B cell (primary cell): Measurements from ENCODE around the gene C12orf75.

ENCODE experiments used
- EZH2 ChIP-seq: IDR thresholded peaks from 2 replicates; pipeline ENCODE4 v1.6.1; 2012; ENCODE audit warnings: borderline replicate concordance, low read depth, mild to moderate bottlenecking, moderate library complexity, low read length; ENCODE audit not compliant: insufficient read depth, poor library complexity, severe bottlenecking
- TF ChIP-seq, protein P1 (sequence below): fragments of 200-600 bp; IDR thresholded peaks from one replicate; pipeline ENCODE4 v1.8.0; 2022; ENCODE audit warnings: antibody characterized with exemption, mild to moderate bottlenecking

DNA sequence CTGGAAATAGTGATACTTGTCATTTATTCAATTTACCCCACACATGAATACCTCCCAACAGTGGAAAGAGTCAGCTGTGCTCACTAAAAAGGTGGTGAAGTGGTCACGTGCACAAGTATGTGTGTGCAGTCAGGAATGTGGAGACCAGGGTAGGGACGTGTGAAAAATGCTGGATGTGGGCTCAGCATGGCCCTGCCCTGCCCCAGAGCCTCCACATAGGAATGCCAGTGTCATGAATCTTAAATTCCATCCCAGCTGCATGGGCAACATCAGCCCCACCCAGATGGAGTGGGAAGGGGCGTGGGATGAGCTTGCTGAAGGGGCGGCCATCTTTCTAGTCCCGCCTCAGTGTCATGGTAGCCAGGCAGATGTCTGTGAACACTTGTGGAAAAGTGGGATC lies 87.7 kb downstream of the C12orf75 start:
- no peak for TF ChIP-seq EZH2
- TF ChIP-seq, protein P1, sequence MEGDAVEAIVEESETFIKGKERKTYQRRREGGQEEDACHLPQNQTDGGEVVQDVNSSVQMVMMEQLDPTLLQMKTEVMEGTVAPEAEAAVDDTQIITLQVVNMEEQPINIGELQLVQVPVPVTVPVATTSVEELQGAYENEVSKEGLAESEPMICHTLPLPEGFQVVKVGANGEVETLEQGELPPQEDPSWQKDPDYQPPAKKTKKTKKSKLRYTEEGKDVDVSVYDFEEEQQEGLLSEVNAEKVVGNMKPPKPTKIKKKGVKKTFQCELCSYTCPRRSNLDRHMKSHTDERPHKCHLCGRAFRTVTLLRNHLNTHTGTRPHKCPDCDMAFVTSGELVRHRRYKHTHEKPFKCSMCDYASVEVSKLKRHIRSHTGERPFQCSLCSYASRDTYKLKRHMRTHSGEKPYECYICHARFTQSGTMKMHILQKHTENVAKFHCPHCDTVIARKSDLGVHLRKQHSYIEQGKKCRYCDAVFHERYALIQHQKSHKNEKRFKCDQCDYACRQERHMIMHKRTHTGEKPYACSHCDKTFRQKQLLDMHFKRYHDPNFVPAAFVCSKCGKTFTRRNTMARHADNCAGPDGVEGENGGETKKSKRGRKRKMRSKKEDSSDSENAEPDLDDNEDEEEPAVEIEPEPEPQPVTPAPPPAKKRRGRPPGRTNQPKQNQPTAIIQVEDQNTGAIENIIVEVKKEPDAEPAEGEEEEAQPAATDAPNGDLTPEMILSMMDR: no peak
